ENCODE results near the gene TBC1D22A. TPM values are rescaled to one million over a fixed set of nuclear protein-coding genes. Genes with fewer than 3 reads are reported as not detected.
A peak's percentile ranks its signal among the peaks of the same experiment; 100 is the strongest.

Gene TBC1D22A
- total RNA-seq, 6 experiments from 2014 or later: 10.9 to 18.1 (median 14.0) TPM

- ATAC-seq: no peak
- H3K4me1 ChIP-seq: no peaks in the 10 kb centered on the region
- peak in 1 of 3 donors; percentile 16 for DNase-seq
These were observed 415.9 kb downstream of the TBC1D22A start for GRCh38 chr22:47178339-47178738.

GRCh38 chr22:47180796-47181195 is 418.3 kb downstream of the TBC1D22A start:
- H3K4me1 ChIP-seq: no peaks in the 10 kb centered on the region
- 95% methylated on average over 2 of the region's 2 CpGs for WGBS (ENCODE audit: insufficient coverage, low coverage, low lambda C conversion rate, missing lambda C conversion rate)
- H3K9me3 ChIP-seq: no peaks in the 10 kb centered on the region
- H3K4me3 ChIP-seq: no peak overlapping the region
- DNase-seq (no peak), ATAC-seq (no peak)
- no peak for TF ChIP-seq POLR2A (IDR thresholded peaks at IDR 0.05)
- TF ChIP-seq CTCF (IDR thresholded peaks at IDR 0.05): no peak
- H3K36me3 ChIP-seq: no peaks in the 10 kb centered on the region
- intact Hi-C loops (cut with DNase I): no loop called here
- H3K27ac ChIP-seq: no peak overlapping the region
- no peaks in the 10 kb centered on the region for H3K27me3 ChIP-seq

More at GRCh38 chr22:47178339-47178738, 415.9 kb downstream of the TBC1D22A start:
- Histone ChIP-seq H3K27ac (no peak overlapping the region), H3K4me3 (no peak overlapping the region), H3K27me3 (no peaks in the 10 kb centered on the region), H3K9me3 (no peaks in the 10 kb centered on the region), H3K36me3 (no peaks in the 10 kb centered on the region)
- TF ChIP-seq POLR2A (IDR thresholded peaks at IDR 0.05) (no peak), CTCF (IDR thresholded peaks at IDR 0.05) (no peak)
- WGBS (ENCODE audit: insufficient coverage, low coverage, low lambda C conversion rate, missing lambda C conversion rate): 92% methylated on average over 5 of the region's 5 CpGs
- intact Hi-C loops (cut with DNase I): no loop called here

GRCh38 chr22:47187176-47187957 is 424.9 kb downstream of the TBC1D22A start:
- Histone ChIP-seq H3K27me3 (no peaks in the 10 kb centered on the region), H3K9me3 (no peaks in the 10 kb centered on the region), H3K36me3 (no peaks in the 10 kb centered on the region), H3K4me1 (no peaks in the 10 kb centered on the region), H3K4me3 (no peak overlapping the region), H3K27ac (no peak overlapping the region)
- TF ChIP-seq POLR2A (IDR thresholded peaks at IDR 0.05) (no peak), CTCF (IDR thresholded peaks at IDR 0.05) (no peak)
- intact Hi-C loops (cut with DNase I): no loop called here
- 71% methylated on average over 9 of the region's 9 CpGs for WGBS (ENCODE audit: insufficient coverage, low coverage, low lambda C conversion rate, missing lambda C conversion rate)
- ATAC-seq (no peak), DNase-seq (no peak)

- 47% methylated on average over 7 of the region's 17 CpGs for WGBS (ENCODE audit: insufficient coverage, low coverage, low lambda C conversion rate, missing lambda C conversion rate)
- Histone ChIP-seq H3K27ac (no peak overlapping the region), H3K9me3 (no peaks in the 10 kb centered on the region), H3K27me3 (no peaks in the 10 kb centered on the region), H3K36me3 (no peaks in the 10 kb centered on the region), H3K4me3 (no peak overlapping the region), H3K4me1 (no peaks in the 10 kb centered on the region)
- intact Hi-C loops (cut with DNase I): no loop called here
- no peak for TF ChIP-seq CTCF (IDR thresholded peaks at IDR 0.05)
- TF ChIP-seq POLR2A (IDR thresholded peaks at IDR 0.05): no peak
- ATAC-seq (peak in 1 of 4 donors; percentile 30), DNase-seq (peak in 2 of 3 donors; percentile 32 to 35)
These were observed 426.0 kb downstream of the TBC1D22A start for GRCh38 chr22:47188261-47189055.

Data from right lobe of liver (tissue), 6 donors.